ENCODE data around the gene ZC3H14.
A peak's percentile ranks its signal among the peaks of the same experiment; 100 is the strongest.
"Not testable (repeated sequence)": the region's sequence is repeated elsewhere in the genome, so short reads cannot be mapped to it uniquely, and the experiment has no call there.

The ZC3H14 gene

GRCh38 chr14:88562831-88563686 is at the start of gene ZC3H14:
Gene ZC3H14 (plus strand): TSS chr14:88563037. CDS start chr14:88563134, 97 bp downstream.
- DNase-seq, result peak; percentile 73

- no peak for DNase-seq
These were observed 47.2 kb upstream of the ZC3H14 start for GRCh38 chr14:88515499-88516221.

GRCh38 chr14:88516861-88517357 is 45.9 kb upstream of the ZC3H14 start:
- no peak for DNase-seq

- DNase-seq, result no peak
These were observed 44.0 kb upstream of the ZC3H14 start for GRCh38 chr14:88518592-88519512.

GRCh38 chr14:88519907-88520306 is 42.9 kb upstream of the ZC3H14 start:
- no peak for DNase-seq

- DNase-seq, result no peak
These were observed 41.0 kb upstream of the ZC3H14 start for GRCh38 chr14:88521818-88522217.

- DNase-seq, result no peak
These were observed 40.4 kb upstream of the ZC3H14 start for GRCh38 chr14:88522393-88522792.

- DNase-seq, result not testable (repeated sequence)
These were observed 32.9 kb upstream of the ZC3H14 start for GRCh38 chr14:88529889-88530288.

- no peak for DNase-seq
These were observed 29.7 kb upstream of the ZC3H14 start for GRCh38 chr14:88533064-88533602.

GRCh38 chr14:88535149-88535548 is 27.7 kb upstream of the ZC3H14 start:
- no peak for DNase-seq

- DNase-seq, result no peak
These were observed 27.0 kb upstream of the ZC3H14 start for GRCh38 chr14:88535813-88536212.

GRCh38 chr14:88541324-88541723 is 21.5 kb upstream of the ZC3H14 start:
- DNase-seq, result no peak

GRCh38 chr14:88542857-88543795 is 19.7 kb upstream of the ZC3H14 start:
- no peak for DNase-seq

- DNase-seq, result no peak
These were observed 17.6 kb upstream of the ZC3H14 start for GRCh38 chr14:88545256-88545655.

- no peak for DNase-seq
These were observed 16.0 kb upstream of the ZC3H14 start for GRCh38 chr14:88546621-88547385.

GRCh38 chr14:88547386-88547780 is 15.5 kb upstream of the ZC3H14 start:
- no peak for DNase-seq

- no peak for DNase-seq
These were observed 12.8 kb upstream of the ZC3H14 start for GRCh38 chr14:88550078-88550477.

- no peak for DNase-seq
These were observed 11.6 kb upstream of the ZC3H14 start for GRCh38 chr14:88551094-88551870.

- no peak for DNase-seq
These were observed 10.8 kb upstream of the ZC3H14 start for GRCh38 chr14:88551980-88552431.

- DNase-seq, result no peak
These were observed 10.0 kb upstream of the ZC3H14 start for GRCh38 chr14:88552876-88553275.

Measured in NCI-H1048 (cell line).